Measurements from ENCODE around the gene SAG. TPM values are rescaled to one million over a fixed set of nuclear protein-coding genes. Genes with fewer than 3 reads are reported as not detected.

The SAG gene
- total and polyA plus RNA-seq, 9 of the 15 experiments (the other 6 are each of a cell fraction or from before 2014, with no cell fraction given) = 0.04 to 0.64 (median 0.31) TPM; not detected in 5

- TF ChIP-seq CUX1 (CRISPR knock-in tag; IDR thresholded peaks at IDR 0.05) = no peak
- no peak for TF ChIP-seq CBX5 (IDR thresholded peaks at IDR 0.05; ENCODE audit: borderline replicate concordance, low read depth)
- no peak for TF ChIP-seq CBFA2T3 (IDR thresholded peaks at IDR 0.05)
- TF ChIP-seq HMGXB4 (CRISPR knock-in tag; IDR thresholded peaks at IDR 0.05) = no peak
These were observed 28.9 kb downstream of the SAG start (continued) for GRCh38 chr2:233336541-233336940.
